HCT116 (cell line): ENCODE measurements around the gene ARHGAP40. TPM values are rescaled to one million over a fixed set of nuclear protein-coding genes. Genes with fewer than 3 reads are reported as not detected.

Experiments
- ATAC-seq: fragments of 200-7000 bp; cut with Tn5 transposase; 2 replicates; pipeline ENCODE4 v1.9.1; 2020; ENCODE audit warnings: mild to moderate bottlenecking, moderate library complexity
- BruUV-seq: library from RNA; stranded (reverse); fragments of 400-500 nt; replicated peaks from 2 replicates; lab custom pipeline; 2021; lab: Mats Ljungman, UMichigan
- CTCF ChIA-PET: fragments of 300-600 bp; sonication (Branson Sonifier 250); formaldehyde crosslinking; loops from one replicate; lab custom pipeline; 2021; ENCODE audit warnings: antibody characterized with exemption; lab: Charles Lee
- POLR2A ChIA-PET: fragments of 300-600, 350-600 bp; sonication (Branson Sonifier 250); formaldehyde crosslinking; loops from one replicate; lab custom pipeline; 2021; ENCODE audit warnings: antibody characterized with exemption; lab: Charles Lee
- RAD21 ChIA-PET, 2 experiments: fragments of 300-600 bp; sonication (Branson Sonifier 250); formaldehyde crosslinking; loops; one replicate each; lab custom pipeline; 2023; ENCODE audit warnings: low total read pairs in 2 of 2; ENCODE audit not compliant: uncharacterized antibody in 2 of 2, unreplicated experiment in 2 of 2, low non-redundant PET in 1 of 2; lab: Charles Lee
- DNase-seq: peaks from one replicate; pipeline ENCODE4 v3.0.0-alpha.2; 2010; ENCODE audit warnings: low read depth, low spot score
- H2AFZ ChIP-seq: fragments of 200-600 bp; shearing (Covaris generic), sonication (generic); 2 replicates; pipeline ENCODE4 v1.6.1; 2017; ENCODE audit warnings: low read depth, mixed run types, mixed read lengths, antibody characterized with exemption, low read length; ENCODE audit not compliant: poor library complexity, severe bottlenecking
- H3K27ac ChIP-seq: 2 replicates; pipeline ENCODE4 v1.5.1; 2012; ENCODE audit warnings: low read depth, low read length
- H3K27me3 ChIP-seq: fragments of 200-600 bp; sonication (generic); 2 replicates; pipeline ENCODE4 v1.6.1; 2016; ENCODE audit warnings: mixed run types, low read length, mixed read lengths; ENCODE audit not compliant: insufficient read depth
- H3K36me3 ChIP-seq, 2 experiments: fragments of 200-500 bp in 1 of 2; fragments of 200-600 bp in 1 of 2; sonication (Bioruptor generic) in 1 of 2; sonication (generic) in 1 of 2; 2 replicates each; pipeline versions ENCODE4 v1.5.1 to v1.6.1; 2014 to 2016; ENCODE audit warnings: low read length in 2 of 2, inconsistent platforms in 1 of 2, mixed read lengths in 1 of 2, mixed run types in 1 of 2; ENCODE audit not compliant: insufficient read depth in 2 of 2, control insufficient read depth in 1 of 2
- H3K4me1 ChIP-seq, 2 experiments: fragments of 200-600 bp in 1 of 2; sonication (generic) in 1 of 2; 2 replicates each; pipeline versions ENCODE4 v1.5.1 to v1.6.1; 2012 to 2017; ENCODE audit warnings: low read length in 2 of 2, inconsistent platforms in 1 of 2, mild to moderate bottlenecking in 1 of 2, mixed read lengths in 1 of 2, mixed run types in 1 of 2, moderate library complexity in 1 of 2; ENCODE audit not compliant: insufficient read depth in 2 of 2, control insufficient read depth in 1 of 2
- H3K4me2 ChIP-seq: fragments of 200-600 bp; sonication (generic); 2 replicates; pipeline ENCODE4 v1.6.1; 2017; ENCODE audit warnings: mixed run types, low read length, mixed read lengths
- H3K4me3 ChIP-seq, 2 experiments: fragments of 200-600 bp in 1 of 2; sonication (generic) in 1 of 2; replicated peaks in 1 of 2; 2 replicates each; pipeline ENCODE4 v1.5.1; 2011 to 2016; ENCODE audit warnings: low read length in 2 of 2, control low read depth in 1 of 2, low read depth in 1 of 2, mild to moderate bottlenecking in 1 of 2, mixed read lengths in 1 of 2, mixed run types in 1 of 2
- H3K79me2 ChIP-seq: fragments of 200-600 bp; sonication (generic); 2 replicates; pipeline ENCODE4 v1.6.1; 2017; ENCODE audit warnings: mild to moderate bottlenecking, mixed run types, low read length, moderate library complexity, mixed read lengths; ENCODE audit not compliant: insufficient read depth
- H3K9ac ChIP-seq: fragments of 200-600 bp; sonication (generic); 2 replicates; pipeline ENCODE4 v1.6.1; 2016; ENCODE audit warnings: low read length, mixed read lengths
- H3K9me2 ChIP-seq: fragments of 200-600 bp; sonication (generic), shearing (Covaris generic); 2 replicates; pipeline ENCODE4 v1.6.1; 2017; ENCODE audit warnings: mixed run types, mild to moderate bottlenecking, moderate library complexity; ENCODE audit not compliant: insufficient read depth
- H3K9me3 ChIP-seq, 2 experiments: fragments of 200-500 bp in 1 of 2; fragments of 200-600 bp in 1 of 2; sonication (Bioruptor generic) in 1 of 2; sonication (generic) in 1 of 2; 2 replicates each; pipeline ENCODE4 v1.6.1; 2014 to 2017; ENCODE audit warnings: low read length in 2 of 2, mixed read lengths in 2 of 2, inconsistent platforms in 1 of 2, low read depth in 1 of 2, mild to moderate bottlenecking in 1 of 2, mixed run types in 1 of 2, moderate library complexity in 1 of 2; ENCODE audit not compliant: control insufficient read depth in 1 of 2, insufficient read depth in 1 of 2
- H4K20me1 ChIP-seq: fragments of 200-600 bp; sonication (generic), shearing (Covaris generic); 2 replicates; pipeline ENCODE4 v1.6.1; 2017; ENCODE audit warnings: mixed run types, mild to moderate bottlenecking, moderate library complexity; ENCODE audit not compliant: insufficient read depth
- CBX3 ChIP-seq: IDR thresholded peaks from 2 replicates; pipeline ENCODE4 v1.6.1; 2012; ENCODE audit warnings: low read depth
- CEBPB ChIP-seq: IDR thresholded peaks from 2 replicates; pipeline ENCODE4 v1.6.1; 2012; ENCODE audit warnings: low read depth
- SRF ChIP-seq: IDR thresholded peaks from 2 replicates; pipeline ENCODE4 v1.6.1; 2012; ENCODE audit warnings: low read depth
- ZFX ChIP-seq: fragments of 450-650 bp; IDR thresholded peaks from 2 replicates; pipeline ENCODE4 v1.6.1; 2017
- intact Hi-C: fragments of 100-400 bp; cut with micrococcal nuclease; formaldehyde crosslinking; loops from 2 replicates; pipeline ENCODE4 v1.10.0; 2022
- total RNA-seq: library from RNA; stranded (reverse); gene quantifications from one replicate; pipeline ENCODE4 v1.2.1, GENCODE V29; 2021; ENCODE audit not compliant: unreplicated experiment

Gene ARHGAP40
- total RNA-seq, 1 experiment from 2014 or later, result 3.4 TPM

DNA sequence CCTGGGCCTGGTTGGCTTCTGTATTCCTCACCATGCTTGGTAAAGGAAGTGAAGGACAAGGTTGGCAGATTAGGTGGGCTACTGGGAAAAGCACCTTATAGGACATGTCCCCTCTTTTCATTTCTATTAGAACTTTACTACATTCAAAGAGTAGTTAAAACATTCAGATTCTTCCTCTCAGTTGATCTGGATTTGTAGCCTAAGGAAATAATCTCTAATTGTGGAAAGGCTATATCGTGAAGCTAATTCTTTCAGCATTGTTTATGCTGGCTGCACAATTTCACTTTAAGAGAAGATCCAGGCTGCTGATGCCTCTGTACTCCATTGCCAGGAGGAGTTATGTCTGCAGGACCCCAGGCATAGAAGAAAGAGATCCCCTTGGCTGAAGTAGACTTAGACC is 58.8 kb downstream of the ARHGAP40 start:
- no peaks in the 10 kb centered on the region for H3K79me2 ChIP-seq
- CTCF ChIA-PET, result interaction anchor here (2.3 kb wide), 1 partner anchor 10 kb away, joined by 11 read pairs; no protein-coding TSS in a partner anchor
- no peaks in the 10 kb centered on the region for H3K36me3 ChIP-seq
- DNase-seq, result no peak
- H3K27me3 ChIP-seq, result no peaks in the 10 kb centered on the region; the same call in 1 of the 2 replicates
- RAD21 ChIA-PET, result no interaction called here
- H3K4me3 ChIP-seq, result no peak overlapping the region
- no TSS peak for BruUV-seq
- ATAC-seq, result no peak
- POLR2A ChIA-PET, result no interaction called here
- H3K9ac ChIP-seq, result no peak overlapping the region
- no peaks in the 10 kb centered on the region for H3K9me2 ChIP-seq
- no peak overlapping the region for H2AFZ ChIP-seq
- H3K4me1 ChIP-seq, result peaks cover 0 to 5% of the 10 kb centered on the region in 2 experiments; a peak in 1 of 4 replicates
- TF ChIP-seq SRF, result no peak
- no peak for TF ChIP-seq CBX3
- TF ChIP-seq CEBPB, result no peak
- H3K4me2 ChIP-seq, result no peak overlapping the region
- no peaks in the 10 kb centered on the region for H4K20me1 ChIP-seq
- H3K27ac ChIP-seq, result no peak overlapping the region
- intact Hi-C loops, result no loop called here
- no peaks in the 10 kb centered on the region for H3K9me3 ChIP-seq

DNA sequence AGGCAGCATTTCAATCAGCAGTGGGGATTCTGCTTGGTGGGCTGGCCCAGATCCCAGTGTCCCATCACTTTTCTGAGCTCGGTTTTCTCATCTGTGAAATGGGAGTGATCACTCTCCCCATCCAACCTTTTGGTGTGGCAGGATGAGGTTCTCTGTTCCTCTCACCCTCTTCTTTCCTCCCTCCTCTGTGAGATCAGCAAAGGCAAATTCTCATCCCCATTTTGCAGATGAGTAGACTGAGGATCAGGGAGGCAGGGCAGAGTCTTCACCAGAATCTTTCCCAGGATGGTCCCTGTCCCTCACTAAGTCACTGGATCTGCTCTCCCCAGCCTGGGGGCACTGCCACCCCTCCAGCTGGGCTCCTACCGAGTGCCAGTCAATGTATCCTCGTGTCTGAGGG is 62.1 kb downstream of the ARHGAP40 start:
- Histone ChIP-seq H3K4me1 (peaks cover 0 to 4% of the 10 kb centered on the region in 2 experiments; a peak in 1 of 4 replicates), H3K4me2 (no peak overlapping the region), H3K36me3 (no peaks in the 10 kb centered on the region), H3K27me3 (peaks cover 7% of the 10 kb centered on the region; the same call in 1 of the 2 replicates), H2AFZ (no peak overlapping the region), H3K4me3 (no peak overlapping the region), H3K9me2 (no peaks in the 10 kb centered on the region), H3K9me3 (no peaks in the 10 kb centered on the region), H3K27ac (no peak overlapping the region), H3K9ac (no peak overlapping the region), H3K79me2 (no peaks in the 10 kb centered on the region), H4K20me1 (no peaks in the 10 kb centered on the region)
- ChIA-PET RAD21 (no interaction called here), CTCF (no interaction called here), POLR2A (no interaction called here)
- intact Hi-C loops, result no loop called here
- no TSS peak for BruUV-seq
- ATAC-seq, result no peak
- no peak for DNase-seq
- no peak for TF ChIP-seq ZFX
